ENCODE measurements around the gene ZCCHC14.
"Not testable (repeated sequence)": the region's sequence is repeated elsewhere in the genome, so short reads cannot be mapped to it uniquely, and the experiment has no call there.

The ZCCHC14 gene

GRCh38 chr16:87497767-87498290 is 5.0 kb upstream of the ZCCHC14 start:
- in situ Hi-C loops (cut with MboI; ENCODE audit: low sequenced_read_pairs), result not testable (repeated sequence)

- in situ Hi-C loops (cut with MboI; ENCODE audit: low sequenced_read_pairs), result not testable (repeated sequence)
These were observed 4.4 kb upstream of the ZCCHC14 start for GRCh38 chr16:87497023-87497766.

DNA sequence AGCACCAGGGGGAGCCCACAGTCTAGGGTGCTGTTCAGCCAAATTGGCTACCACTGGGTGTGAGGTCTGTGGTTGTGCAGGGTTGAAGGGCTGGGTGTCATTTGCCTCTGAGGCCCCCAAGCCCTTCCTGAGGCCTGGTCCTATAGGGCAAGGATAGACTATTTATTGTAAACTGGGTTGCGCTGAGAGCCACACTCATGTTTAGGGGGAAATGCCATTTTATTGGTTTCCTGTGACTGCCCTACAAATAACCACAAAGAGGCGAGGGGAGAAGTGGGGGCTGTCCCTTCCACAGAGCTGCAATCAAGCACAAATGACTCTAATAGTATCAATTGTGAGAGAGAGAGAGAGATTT is 3.6 kb upstream of the ZCCHC14 start:
- in situ Hi-C loops (cut with MboI; ENCODE audit: low sequenced_read_pairs), result no loop called here

GRCh38 chr16:87495578-87496446 is 3.0 kb upstream of the ZCCHC14 start:
- in situ Hi-C loops (cut with MboI; ENCODE audit: low sequenced_read_pairs), result no loop called here

DNA sequence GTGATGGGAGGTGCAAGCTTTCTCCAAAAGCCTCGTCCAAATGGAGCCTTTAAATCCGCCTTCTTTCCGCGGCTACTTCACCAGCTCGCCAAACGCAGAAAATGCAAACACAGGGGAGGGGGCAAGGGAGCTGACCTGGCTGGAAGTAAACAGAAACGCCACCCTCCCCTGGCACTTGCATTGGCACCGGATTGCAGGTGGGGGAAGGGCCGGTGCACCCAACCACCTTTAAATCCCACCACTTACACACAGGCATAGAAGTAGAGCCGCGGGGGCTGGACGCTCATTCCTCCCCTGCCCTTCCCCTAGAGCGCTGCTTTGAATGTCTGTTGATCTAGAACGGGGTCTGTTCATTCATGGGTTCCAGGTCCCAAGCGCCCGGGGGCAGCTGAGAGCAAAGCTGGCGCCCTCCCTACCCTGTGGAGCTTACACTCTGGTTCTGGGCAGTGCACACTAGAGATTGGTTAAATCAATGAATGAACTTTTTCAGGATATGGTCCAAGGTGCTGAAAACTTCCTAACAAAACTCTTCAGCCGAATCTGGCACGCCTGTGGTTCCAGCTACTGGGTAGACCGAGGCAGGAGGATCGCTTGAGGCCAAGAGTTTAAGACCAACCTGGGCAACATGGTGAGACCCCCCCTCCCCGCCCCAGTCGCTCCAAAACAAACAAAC is 920 bp upstream of the ZCCHC14 start:
- in situ Hi-C loops (cut with MboI; ENCODE audit: low sequenced_read_pairs), result no loop called here

DNA sequence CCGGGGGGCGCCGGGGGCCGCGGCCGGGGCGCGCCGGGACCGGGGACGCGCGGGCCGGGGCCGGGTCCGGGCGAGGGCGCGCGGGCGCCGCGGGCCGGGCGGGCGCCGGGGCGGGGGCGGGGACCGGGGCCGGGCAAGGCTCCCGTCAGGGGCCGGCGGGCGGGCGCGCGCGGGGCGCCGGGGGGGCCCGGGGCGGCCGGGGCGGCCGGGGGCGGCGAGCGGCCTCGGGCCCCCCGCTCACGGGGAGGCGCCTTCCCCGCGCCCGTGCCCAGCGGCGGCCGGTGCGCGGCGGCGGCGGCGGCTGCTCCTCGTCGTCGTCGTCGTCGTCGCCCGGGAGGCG is 563 bp downstream of the ZCCHC14 start:
- in situ Hi-C loops (cut with MboI; ENCODE audit: low sequenced_read_pairs), result no loop called here

GRCh38 chr16:87491522-87492290 is 1.1 kb downstream of the ZCCHC14 start:
- in situ Hi-C loops (cut with MboI; ENCODE audit: low sequenced_read_pairs), result no loop called here

- in situ Hi-C loops (cut with MboI; ENCODE audit: low sequenced_read_pairs), result not testable (repeated sequence)
These were observed 1.9 kb downstream of the ZCCHC14 start for GRCh38 chr16:87490799-87491521.

DNA sequence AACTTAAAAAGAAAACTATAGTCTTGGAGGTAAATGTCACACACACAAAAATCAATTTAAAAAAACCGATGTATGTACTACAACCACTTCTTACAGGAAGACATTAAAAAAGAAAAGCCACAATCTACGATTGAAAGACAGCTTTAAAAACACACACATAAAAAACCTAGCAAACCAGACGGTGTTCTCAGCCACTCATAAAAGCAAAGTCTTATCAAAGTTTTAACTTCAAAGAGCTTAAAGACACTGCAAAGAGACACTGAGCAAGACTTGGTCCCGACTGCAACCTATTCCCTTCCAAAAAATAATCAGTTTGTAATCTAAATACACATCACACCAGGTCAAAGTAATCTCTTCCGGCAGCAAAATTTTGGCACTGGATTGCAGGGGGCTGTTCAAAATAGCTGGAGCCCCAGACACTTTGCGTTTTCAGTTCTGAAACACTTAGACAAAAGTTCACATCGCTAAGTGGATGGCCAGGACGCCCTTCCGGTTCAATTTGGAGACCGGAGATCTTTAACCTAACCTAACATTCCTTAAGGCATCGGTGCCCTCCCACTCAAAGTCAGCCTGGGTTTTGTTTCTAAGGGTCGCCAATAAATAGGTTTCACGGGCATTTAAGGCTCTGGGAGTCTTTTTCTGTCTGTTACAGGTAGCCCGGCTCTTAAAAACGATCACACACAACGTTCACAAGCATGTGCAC is 2.6 kb downstream of the ZCCHC14 start:
- in situ Hi-C loops (cut with MboI; ENCODE audit: low sequenced_read_pairs), result no loop called here

GRCh38 chr16:87489434-87490045 is 3.3 kb downstream of the ZCCHC14 start:
- in situ Hi-C loops (cut with MboI; ENCODE audit: low sequenced_read_pairs), result no loop called here

- in situ Hi-C loops (cut with MboI; ENCODE audit: low sequenced_read_pairs), result not testable (repeated sequence)
These were observed 3.9 kb downstream of the ZCCHC14 start for GRCh38 chr16:87488960-87489359.

GRCh38 chr16:87487361-87487924 is 5.4 kb downstream of the ZCCHC14 start:
- in situ Hi-C loops (cut with MboI; ENCODE audit: low sequenced_read_pairs), result no loop called here

DNA sequence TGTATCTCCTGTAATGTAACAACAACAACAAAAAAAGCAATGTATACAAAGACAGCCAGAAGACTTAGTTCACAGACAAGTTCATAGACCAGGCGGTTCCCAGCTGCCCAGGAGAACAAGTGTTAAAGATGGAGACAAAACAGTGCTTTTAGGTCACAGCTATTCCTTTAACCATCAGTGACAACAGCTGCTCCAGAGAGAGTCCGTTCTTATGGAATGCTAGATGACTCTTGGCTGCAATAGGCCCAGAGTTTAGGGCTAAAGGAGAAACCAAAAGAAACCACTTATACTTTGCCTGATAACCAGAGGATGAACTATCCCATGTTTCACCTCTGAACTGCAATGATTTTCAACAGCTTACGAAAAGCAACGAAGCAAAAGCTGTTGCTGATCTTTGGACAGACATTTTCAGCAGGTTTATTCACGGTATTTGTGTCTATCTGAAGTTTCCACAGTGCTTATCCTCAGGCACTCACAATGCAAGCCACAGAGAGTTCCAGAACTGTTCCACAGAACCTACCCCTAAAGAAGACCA is 6.0 kb downstream of the ZCCHC14 start:
- in situ Hi-C loops (cut with MboI; ENCODE audit: low sequenced_read_pairs), result no loop called here

DNA sequence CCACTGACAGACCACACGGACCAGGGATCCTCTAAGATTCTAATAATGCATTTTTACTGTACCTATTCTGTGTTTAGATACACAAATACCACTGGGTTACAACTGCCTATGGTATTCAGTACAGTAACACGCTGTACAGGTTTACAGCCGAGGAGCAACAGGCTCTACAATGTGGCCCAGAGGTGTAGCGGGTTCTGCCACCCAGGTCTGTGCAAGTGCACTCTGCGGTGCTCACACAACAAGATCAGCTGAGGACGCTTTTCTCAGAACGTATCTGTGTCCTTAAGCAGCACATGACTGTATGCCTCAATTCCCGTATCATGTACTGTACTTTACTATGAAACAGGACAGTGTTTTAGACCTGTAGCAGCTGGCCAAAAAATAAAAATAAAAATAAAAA is 6.5 kb downstream of the ZCCHC14 start:
- in situ Hi-C loops (cut with MboI; ENCODE audit: low sequenced_read_pairs), result no loop called here

- in situ Hi-C loops (cut with MboI; ENCODE audit: low sequenced_read_pairs), result not testable (repeated sequence)
These were observed 7.0 kb downstream of the ZCCHC14 start for GRCh38 chr16:87485792-87486191.

DNA sequence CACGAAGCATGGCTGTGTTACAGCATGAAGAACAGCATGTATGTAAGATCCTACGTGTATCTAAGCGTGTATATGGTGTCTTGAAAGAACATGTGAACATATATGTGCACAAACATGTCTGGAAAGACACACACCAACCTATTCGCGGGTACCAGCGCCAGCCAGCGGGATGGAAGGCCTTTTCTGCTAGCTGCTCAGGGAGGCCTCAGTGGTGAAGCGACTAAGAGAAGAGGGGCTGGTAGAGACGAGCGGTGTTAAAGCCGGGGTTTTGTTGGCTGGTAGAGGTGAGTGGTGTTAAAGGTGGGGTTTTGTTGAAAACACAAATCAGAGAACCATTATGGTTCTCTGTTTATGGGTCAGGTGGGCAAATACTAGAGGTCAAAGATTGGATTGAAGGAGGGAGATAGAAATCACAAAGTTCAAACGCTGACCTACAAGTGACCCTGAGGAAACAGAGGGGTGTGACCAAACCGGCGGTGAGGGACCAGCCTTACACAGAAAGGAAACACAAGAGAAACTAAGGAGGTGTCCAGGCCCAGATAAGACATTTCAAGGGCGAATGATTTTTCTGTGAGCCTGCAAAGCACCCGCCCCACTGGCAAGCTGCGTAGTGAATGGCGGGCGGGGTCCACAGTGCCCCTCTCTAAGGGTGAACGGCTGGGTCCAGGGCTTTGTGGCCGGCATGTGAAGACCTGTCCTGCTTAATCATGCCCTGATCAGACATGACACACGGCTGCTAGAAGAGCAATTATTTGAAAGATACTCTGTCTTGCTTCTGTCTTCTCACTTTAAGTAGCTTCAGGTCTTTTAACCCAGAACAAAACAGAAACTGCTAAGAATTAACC is 8.1 kb downstream of the ZCCHC14 start:
- in situ Hi-C loops (cut with MboI; ENCODE audit: low sequenced_read_pairs), result no loop called here

GRCh38 chr16:87483481-87483880 is 9.3 kb downstream of the ZCCHC14 start:
- in situ Hi-C loops (cut with MboI; ENCODE audit: low sequenced_read_pairs), result no loop called here

DNA sequence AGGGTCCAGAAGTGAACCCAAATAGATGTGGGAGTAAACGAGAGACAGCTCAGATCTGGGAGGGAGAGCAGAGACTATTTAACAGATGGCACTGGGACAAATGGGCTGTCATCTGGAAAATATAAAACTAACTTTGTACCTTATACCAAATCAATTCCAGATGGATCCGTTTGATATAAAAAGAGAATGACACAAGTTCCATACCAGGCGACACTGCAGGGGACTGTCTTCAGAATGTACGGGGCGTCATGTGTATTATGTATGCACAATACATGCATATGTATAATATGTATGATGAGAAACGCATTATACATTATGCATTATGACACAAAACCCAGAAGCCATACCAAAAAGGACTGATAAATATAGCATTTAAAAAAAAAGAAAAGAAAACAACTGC is 10.2 kb downstream of the ZCCHC14 start:
- in situ Hi-C loops (cut with MboI; ENCODE audit: low sequenced_read_pairs), result not testable (repeated sequence)
